CD14-positive monocyte (primary cell): Measurements from ENCODE around the gene CDC42EP4. TPM values are rescaled to one million over a fixed set of nuclear protein-coding genes. Genes with fewer than 3 reads are reported as not detected.

ENCODE experiments used
- DNase-seq, 3 donors: peaks; one replicate each; pipeline ENCODE4 v3.0.0-alpha.2; 2011 to 2022
- H2AFZ ChIP-seq: 2 replicates; pipeline ENCODE4 v1.6.0; 2012; ENCODE audit warnings: mild to moderate bottlenecking, low read depth, low read length, inconsistent platforms; ENCODE audit not compliant: insufficient read depth, poor library complexity, severe bottlenecking
- H3K27ac ChIP-seq, 2 donors: 1 replicate in 1 of 2; 2 replicates in 1 of 2; pipeline ENCODE4 v1.5.1; 2012 to 2013; ENCODE audit warnings: low read length in 2 of 2, control low read depth in 1 of 2, inconsistent platforms in 1 of 2, low read depth in 1 of 2, mild to moderate bottlenecking in 1 of 2
- H3K27me3 ChIP-seq, 2 donors: one replicate each; pipeline versions ENCODE4 v1.6.0 to v1.6.1; 2011 to 2013; ENCODE audit warnings: low read length in 2 of 2; ENCODE audit not compliant: control insufficient read depth in 2 of 2, insufficient read depth in 2 of 2
- H3K36me3 ChIP-seq, 2 donors: replicated peaks in 1 of 2; 1 replicate in 1 of 2; 2 replicates in 1 of 2; pipeline versions ENCODE4 v1.5.1 to v1.6.1; 2012 to 2013; ENCODE audit warnings: low read length in 2 of 2, control low read depth in 1 of 2, inconsistent platforms in 1 of 2, mild to moderate bottlenecking in 1 of 2; ENCODE audit not compliant: insufficient read depth in 2 of 2, control insufficient read depth in 1 of 2
- H3K4me1 ChIP-seq, 2 donors: 1 replicate in 1 of 2; 2 replicates in 1 of 2; pipeline versions ENCODE4 v1.5.1 to v1.6.1; 2012 to 2013; ENCODE audit warnings: low read length in 2 of 2, control low read depth in 1 of 2, inconsistent platforms in 1 of 2, mild to moderate bottlenecking in 1 of 2, moderate library complexity in 1 of 2; ENCODE audit not compliant: insufficient read depth in 2 of 2, control insufficient read depth in 1 of 2
- H3K4me2 ChIP-seq: replicated peaks from 2 replicates; pipeline ENCODE3; 2012; ENCODE audit warnings: low read length, moderate library complexity, mild to moderate bottlenecking; ENCODE audit not compliant: poor library complexity, severe bottlenecking; ENCODE audit errors: extremely low read depth
- H3K4me3 ChIP-seq, 3 experiments: fragments of 200-600 bp in 1 of 3; sonication (generic) in 1 of 3; replicated peaks in 1 of 3; 1 replicate in 2 of 3; 2 replicates in 1 of 3; pipeline ENCODE4 v1.5.1; 2011 to 2013; ENCODE audit warnings: low read length in 3 of 3, mild to moderate bottlenecking in 3 of 3, control low read depth in 2 of 3, low read depth in 2 of 3, inconsistent platforms in 1 of 3, moderate library complexity in 1 of 3
- H3K79me2 ChIP-seq: 2 replicates; pipeline ENCODE4 v1.6.0; 2012; ENCODE audit warnings: mild to moderate bottlenecking, control low read depth, inconsistent platforms, low read length, moderate library complexity; ENCODE audit not compliant: insufficient read depth
- H3K9ac ChIP-seq: 2 replicates; pipeline ENCODE4 v1.6.0; 2017; ENCODE audit warnings: low read length, mild to moderate bottlenecking; ENCODE audit not compliant: insufficient read depth, poor library complexity, severe bottlenecking
- H3K9me3 ChIP-seq, 2 donors: replicated peaks in 1 of 2; 1 replicate in 1 of 2; 2 replicates in 1 of 2; pipeline versions ENCODE4 v1.5.1 to v1.6.1; 2012 to 2013; ENCODE audit warnings: low read length in 2 of 2, control low read depth in 1 of 2; ENCODE audit not compliant: control insufficient read depth in 1 of 2, insufficient read depth in 1 of 2
- H4K20me1 ChIP-seq: 2 replicates; pipeline ENCODE4 v1.6.0; 2012; ENCODE audit warnings: mild to moderate bottlenecking, low read length, control low read depth, moderate library complexity; ENCODE audit not compliant: insufficient read depth
- H3K27ac Mint-ChIP-seq, 7 donors: one replicate each; pipeline ENCODE4 v1.8.0; 2020; ENCODE audit warnings: mild to moderate bottlenecking in 7 of 7, mixed read lengths in 7 of 7, moderate library complexity in 6 of 7, inconsistent platforms in 2 of 7
- H3K27me3 Mint-ChIP-seq, 3 donors: one replicate each; pipeline ENCODE4 v1.8.0; 2021 to 2022; ENCODE audit warnings: low read depth in 3 of 3, mild to moderate bottlenecking in 3 of 3, mixed read lengths in 3 of 3, moderate library complexity in 3 of 3, inconsistent platforms in 1 of 3
- H3K36me3 Mint-ChIP-seq, 2 donors: one replicate each; pipeline ENCODE4 v1.8.0; 2020; ENCODE audit warnings: mixed read lengths in 2 of 2, inconsistent platforms in 1 of 2, mild to moderate bottlenecking in 1 of 2
- H3K4me1 Mint-ChIP-seq: one replicate; pipeline ENCODE4 v1.8.0; 2020; ENCODE audit warnings: mild to moderate bottlenecking, mixed read lengths
- H3K4me3 Mint-ChIP-seq, 2 donors: one replicate each; pipeline ENCODE4 v1.8.0; 2020; ENCODE audit warnings: mild to moderate bottlenecking in 2 of 2, mixed read lengths in 2 of 2, moderate library complexity in 1 of 2
- H3K9me3 Mint-ChIP-seq, 7 donors: one replicate each; pipeline ENCODE4 v1.8.0; 2020 to 2022; ENCODE audit warnings: mixed read lengths in 7 of 7, mild to moderate bottlenecking in 6 of 7, moderate library complexity in 6 of 7, inconsistent platforms in 2 of 7
- CTCF ChIP-seq: fragments of 200-600 bp; IDR thresholded peaks from one replicate; pipeline ENCODE4 v1.8.0; 2022; ENCODE audit warnings: antibody characterized with exemption, mild to moderate bottlenecking
- WGBS: methylation state at CpG from one replicate; pipeline ENCODE4 v1.1.5; 2013; ENCODE audit warnings: missing lambda C conversion rate; ENCODE audit not compliant: insufficient coverage; 5-methylcytosine and 5-hydroxymethylcytosine counted together
- intact Hi-C, 2 donors: fragments of 100-400 bp; cut with micrococcal nuclease; formaldehyde crosslinking; loops; one replicate each; pipeline versions ENCODE4 v1.15.0 to v1.15.1; 2023
- polyA plus RNA-seq, 3 donors: library from polyadenylated mRNA; depleted of rRNA in 1 of 3; unstranded in 2 of 3; stranded (reverse) in 1 of 3; fragments of 300-500 nt in 2 of 3; fragments of >200 nt in 1 of 3; fragmentation: Illumina TruSeq in 2 of 3; gene quantifications; 1 replicate in 2 of 3; 2 replicates in 1 of 3; pipeline ENCODE4 v1.2.3, GENCODE V29; 2012 to 2021

CDC42EP4 gene
- polyA plus RNA-seq, 3 donors: 6.4 to 12.7 (median 6.6) TPM

- DNase-seq: no peak
- 95% methylated on average over 7 of the region's 9 CpGs for WGBS
- Histone ChIP-seq H3K79me2 (no peaks in the 10 kb centered on the region), H3K4me1 (no peaks in the 10 kb centered on the region), H4K20me1 (no peaks in the 10 kb centered on the region), H3K4me2 (no peak overlapping the region), H3K9ac (no peak overlapping the region), H3K9me3 (no peaks in the 10 kb centered on the region), H3K4me3 (no peak overlapping the region), H2AFZ (no peak overlapping the region), H3K27ac (no peak overlapping the region), H3K36me3 (no peaks in the 10 kb centered on the region), H3K27me3 (no peaks in the 10 kb centered on the region)
- Mint-ChIP-seq H3K27me3 (peaks cover 0 to 3% (median 3%) of the 10 kb centered on the region in 3 donors), H3K4me3 (no peak overlapping the region), H3K36me3 (no peaks in the 10 kb centered on the region), H3K9me3 (peaks cover 0 to 3% (median 0%) of the 10 kb centered on the region in 7 donors), H3K4me1 (no peaks in the 10 kb centered on the region), H3K27ac (no peak overlapping the region)
- TF ChIP-seq CTCF: no peak
- intact Hi-C loops: no loop called here
These were observed 37.8 kb upstream of the CDC42EP4 start for GRCh38 chr17:73349647-73350046.

GRCh38 chr17:73349138-73349537, 37.3 kb upstream of the CDC42EP4 start:
- Histone ChIP-seq H3K36me3 (no peaks in the 10 kb centered on the region), H4K20me1 (no peaks in the 10 kb centered on the region), H3K9me3 (no peaks in the 10 kb centered on the region), H3K4me1 (no peaks in the 10 kb centered on the region), H3K4me3 (no peak overlapping the region), H3K79me2 (no peaks in the 10 kb centered on the region), H3K9ac (no peak overlapping the region), H3K4me2 (no peak overlapping the region), H3K27ac (no peak overlapping the region), H3K27me3 (no peaks in the 10 kb centered on the region), H2AFZ (no peak overlapping the region)
- no peak for DNase-seq
- peaks cover 0 to 3% (median 0%) of the 10 kb centered on the region in 7 donors for H3K9me3 Mint-ChIP-seq
- H3K36me3 Mint-ChIP-seq: no peaks in the 10 kb centered on the region
- TF ChIP-seq CTCF: no peak
- H3K27ac Mint-ChIP-seq: peak overlapping the region in 2 of 7 donors; percentile 38 to 60
- WGBS: 88% methylated on average over 3 of the region's 6 CpGs
- H3K27me3 Mint-ChIP-seq: peaks cover 0 to 3% (median 2%) of the 10 kb centered on the region in 3 donors
- no peaks in the 10 kb centered on the region for H3K4me1 Mint-ChIP-seq
- intact Hi-C loops: no loop called here
- no peak overlapping the region for H3K4me3 Mint-ChIP-seq
